ENCODE results near the gene ANAPC16. TPM values are rescaled to one million over a fixed set of nuclear protein-coding genes. Genes with fewer than 3 reads are reported as not detected.
A peak's percentile ranks its signal among the peaks of the same experiment; 100 is the strongest.
"Not testable (repeated sequence)": the region's sequence is repeated elsewhere in the genome, so short reads cannot be mapped to it uniquely, and the experiment has no call there.

ANAPC16 gene
- total RNA-seq, 1 donor from 2014 or later: 113 TPM

DNA sequence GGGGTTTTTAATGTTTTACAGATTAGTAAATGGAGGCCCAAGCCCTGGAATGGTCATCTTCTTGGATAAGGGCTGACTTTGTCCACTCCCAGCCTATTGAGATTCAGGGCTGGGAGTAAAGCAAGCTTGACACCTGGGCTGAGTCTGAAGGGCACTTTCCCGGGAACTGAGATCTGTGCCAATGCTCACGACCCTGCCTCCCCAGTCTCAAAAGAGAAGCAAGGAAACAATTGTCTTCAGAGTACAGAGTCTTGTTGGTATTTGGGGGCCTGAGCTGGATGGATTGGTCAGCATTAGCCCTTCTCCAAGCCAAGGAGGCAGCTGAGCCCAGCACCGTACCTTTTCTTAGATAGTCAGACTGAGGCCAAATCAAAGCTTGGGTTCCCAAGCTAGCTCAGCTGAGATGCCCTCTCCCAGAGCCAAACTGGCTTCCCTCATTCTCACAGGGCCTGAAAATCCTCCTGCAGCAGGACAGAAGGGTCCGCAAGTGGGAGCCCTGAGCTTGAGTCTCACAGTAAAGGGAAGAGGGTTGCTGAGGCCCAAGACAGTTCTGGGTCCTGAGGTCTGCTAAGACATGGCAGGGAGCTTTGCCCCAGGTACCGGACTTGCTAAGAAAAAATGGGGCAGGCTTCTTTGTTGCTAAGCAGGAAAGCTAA, 61.7 kb downstream of the ANAPC16 start:
- no peak for ATAC-seq
- TF ChIP-seq, protein P1, sequence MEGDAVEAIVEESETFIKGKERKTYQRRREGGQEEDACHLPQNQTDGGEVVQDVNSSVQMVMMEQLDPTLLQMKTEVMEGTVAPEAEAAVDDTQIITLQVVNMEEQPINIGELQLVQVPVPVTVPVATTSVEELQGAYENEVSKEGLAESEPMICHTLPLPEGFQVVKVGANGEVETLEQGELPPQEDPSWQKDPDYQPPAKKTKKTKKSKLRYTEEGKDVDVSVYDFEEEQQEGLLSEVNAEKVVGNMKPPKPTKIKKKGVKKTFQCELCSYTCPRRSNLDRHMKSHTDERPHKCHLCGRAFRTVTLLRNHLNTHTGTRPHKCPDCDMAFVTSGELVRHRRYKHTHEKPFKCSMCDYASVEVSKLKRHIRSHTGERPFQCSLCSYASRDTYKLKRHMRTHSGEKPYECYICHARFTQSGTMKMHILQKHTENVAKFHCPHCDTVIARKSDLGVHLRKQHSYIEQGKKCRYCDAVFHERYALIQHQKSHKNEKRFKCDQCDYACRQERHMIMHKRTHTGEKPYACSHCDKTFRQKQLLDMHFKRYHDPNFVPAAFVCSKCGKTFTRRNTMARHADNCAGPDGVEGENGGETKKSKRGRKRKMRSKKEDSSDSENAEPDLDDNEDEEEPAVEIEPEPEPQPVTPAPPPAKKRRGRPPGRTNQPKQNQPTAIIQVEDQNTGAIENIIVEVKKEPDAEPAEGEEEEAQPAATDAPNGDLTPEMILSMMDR (IDR thresholded peaks at IDR 0.05): no peak
- intact Hi-C loops (cut with DNase I): no loop called here
- Histone ChIP-seq H3K4me3 (no peak overlapping the region), H3K36me3 (peaks cover 23% of the 10 kb centered on the region), H3K27ac (peak overlapping the region; percentile 8), H3K27me3 (ENCODE audit: low read depth) (no peaks in the 10 kb centered on the region), H3K4me1 (peaks cover 26% of the 10 kb centered on the region), H3K9me3 (no peaks in the 10 kb centered on the region)
- DNase-seq: no peak

DNA sequence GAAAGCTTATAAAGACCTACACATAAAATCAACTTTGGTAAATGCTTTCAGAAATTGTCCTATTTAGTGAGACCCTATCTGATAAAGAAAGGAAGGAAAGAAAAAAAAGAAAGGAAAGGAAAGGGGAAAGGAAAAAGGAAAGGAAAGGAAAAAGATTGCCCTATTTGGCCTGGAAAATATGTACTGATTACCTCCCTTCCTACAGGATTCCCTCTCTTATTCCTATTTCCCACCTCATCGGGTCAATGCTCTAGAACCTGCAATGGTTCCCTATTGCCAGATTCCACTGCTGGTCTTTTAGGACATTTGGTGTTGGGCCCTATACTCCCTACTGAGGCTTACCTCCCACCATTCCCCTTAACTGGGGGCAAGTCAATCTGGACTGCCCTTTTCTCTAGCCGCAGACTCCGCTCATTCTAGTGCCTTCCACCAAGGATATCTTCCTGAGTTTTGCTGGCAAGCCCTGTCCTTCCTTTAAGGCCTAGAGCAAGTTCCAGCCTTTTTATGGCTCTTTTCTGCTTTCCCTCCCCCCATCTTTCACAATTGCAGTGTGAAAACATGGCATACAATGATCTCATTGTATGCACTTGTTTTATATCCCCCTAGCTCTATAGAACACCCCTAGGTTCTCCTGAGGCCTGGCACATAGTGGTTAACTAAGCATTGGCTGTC, 62.3 kb downstream of the ANAPC16 start:
- no peaks in the 10 kb centered on the region for H3K27me3 ChIP-seq (ENCODE audit: low read depth)
- no peak overlapping the region for H3K27ac ChIP-seq
- intact Hi-C loops (cut with DNase I): no loop called here
- H3K4me3 ChIP-seq: no peak overlapping the region
- peaks cover 24% of the 10 kb centered on the region for H3K4me1 ChIP-seq
- H3K36me3 ChIP-seq: peaks cover 23% of the 10 kb centered on the region
- no peak for ATAC-seq
- TF ChIP-seq, protein P1 (IDR thresholded peaks at IDR 0.05): no peak
- no peaks in the 10 kb centered on the region for H3K9me3 ChIP-seq
- DNase-seq: no peak

DNA sequence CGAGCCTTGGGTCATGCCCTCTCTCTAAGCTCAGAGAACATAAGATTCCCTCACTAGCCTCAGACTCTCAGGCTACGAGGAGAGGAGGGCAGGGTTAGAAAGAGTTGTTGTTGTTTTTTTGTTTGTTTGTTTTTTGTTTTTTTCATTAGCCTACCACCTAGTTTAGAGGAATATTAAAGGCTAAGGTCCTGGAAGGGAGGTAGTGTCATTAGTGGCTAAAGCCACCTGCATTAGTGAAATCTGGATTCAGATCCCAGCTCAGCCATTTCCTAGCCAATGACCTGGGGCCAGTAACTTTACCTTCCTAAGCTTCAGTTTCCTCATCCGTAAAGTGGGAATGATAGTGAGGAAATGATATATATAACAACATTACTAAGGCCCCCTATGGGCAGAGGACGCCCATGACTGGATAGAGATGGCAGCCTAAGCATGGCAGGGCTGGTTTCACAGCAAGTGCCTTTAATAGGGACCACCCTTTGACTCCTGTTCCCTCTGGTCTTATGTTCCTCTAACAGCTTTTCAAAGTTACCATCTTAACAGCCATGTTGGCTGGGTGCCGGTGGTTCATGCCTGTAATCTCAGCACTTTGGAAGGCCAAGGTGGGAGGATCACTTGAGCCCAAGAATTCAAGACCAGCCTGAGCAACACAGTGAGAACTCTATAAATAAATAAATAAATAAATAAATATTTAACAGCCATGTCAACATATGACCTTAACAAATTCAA, 63.0 kb downstream of the ANAPC16 start:
- Histone ChIP-seq H3K4me3 (no peak overlapping the region), H3K36me3 (peaks cover 23% of the 10 kb centered on the region), H3K27ac (no peak overlapping the region), H3K9me3 (no peaks in the 10 kb centered on the region), H3K4me1 (peaks cover 24% of the 10 kb centered on the region), H3K27me3 (ENCODE audit: low read depth) (no peaks in the 10 kb centered on the region)
- ATAC-seq (no peak), DNase-seq (no peak)
- intact Hi-C loops (cut with DNase I): no loop called here
- TF ChIP-seq, protein P1 (IDR thresholded peaks at IDR 0.05): peak; percentile 5

DNA sequence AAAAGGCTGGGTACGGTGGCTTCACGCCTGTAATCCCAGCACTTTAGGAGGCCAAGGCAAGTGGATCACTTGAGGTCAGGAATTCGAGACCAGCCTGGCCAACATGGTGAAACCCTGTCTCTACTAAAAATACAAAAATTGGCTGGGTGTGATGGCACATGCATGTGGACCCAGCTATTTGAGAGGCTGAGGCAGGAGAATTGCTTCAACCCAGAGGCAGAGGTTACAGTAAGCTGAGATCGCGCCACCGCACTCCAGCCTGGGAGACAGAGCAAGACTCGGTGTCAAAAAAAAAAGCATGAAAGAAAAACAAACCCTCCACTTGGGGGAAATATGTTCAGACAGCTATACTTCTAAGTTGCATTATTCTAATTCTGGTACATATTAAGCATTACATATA, 63.8 kb downstream of the ANAPC16 start:
- DNase-seq; H3K27ac ChIP-seq; H3K27me3 ChIP-seq (ENCODE audit: low read depth); H3K9me3 ChIP-seq; H3K4me3 ChIP-seq; intact Hi-C loops (cut with DNase I); ATAC-seq: not testable (repeated sequence)
- Histone ChIP-seq H3K4me1 (peaks cover 23% of the 10 kb centered on the region), H3K36me3 (peaks cover 20% of the 10 kb centered on the region)

DNA sequence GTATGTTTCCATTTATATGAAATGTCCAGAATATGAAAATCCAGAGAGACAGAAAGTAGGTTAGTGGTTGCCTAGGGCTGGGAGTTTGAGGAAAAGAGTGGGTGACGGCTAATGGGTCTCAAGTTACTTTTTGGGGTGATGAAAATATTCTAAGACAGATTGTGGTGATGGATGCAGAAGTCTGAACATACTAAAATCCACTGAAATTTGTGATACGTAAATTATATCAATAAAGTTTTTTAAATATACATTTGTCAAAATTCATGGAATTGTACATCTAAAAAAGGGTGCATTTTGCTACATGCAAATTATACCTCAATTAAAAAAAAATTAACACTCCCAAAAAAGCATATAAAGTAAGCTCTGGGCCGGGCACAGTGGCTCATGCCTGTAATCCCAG, 67.3 kb downstream of the ANAPC16 start:
- no peaks in the 10 kb centered on the region for H3K36me3 ChIP-seq
- H3K4me1 ChIP-seq: peaks cover 5% of the 10 kb centered on the region
- DNase-seq: no peak
- no peaks in the 10 kb centered on the region for H3K27me3 ChIP-seq (ENCODE audit: low read depth)
- H3K4me3 ChIP-seq: no peak overlapping the region
- intact Hi-C loops (cut with DNase I): no loop called here
- no peaks in the 10 kb centered on the region for H3K9me3 ChIP-seq
- ATAC-seq: no peak
- no peak overlapping the region for H3K27ac ChIP-seq
- TF ChIP-seq, protein P1 (IDR thresholded peaks at IDR 0.05): no peak

Other genes starting within 250 kb of the ANAPC16 start
- 108 TPM for gene SPOCK2, start 127.5 kb upstream of the ANAPC16 start, total RNA-seq
- 23.9 TPM for gene ASCC1, start 264 bp downstream of the ANAPC16 start, total RNA-seq
- 161 TPM for gene DDIT4, start 57.9 kb downstream of the ANAPC16 start, total RNA-seq
- 44.7 TPM for gene DNAJB12, start 138.9 kb downstream of the ANAPC16 start, total RNA-seq